AG10803 (cell line): ENCODE data around the gene HOXB3.

Source experiments
- DNase-seq: peaks from one replicate; pipeline ENCODE4 v3.0.0; 2010; ENCODE audit warnings: low read depth
- H3K4me3 ChIP-seq: 2 replicates; pipeline ENCODE4 v1.5.1; 2011; ENCODE audit warnings: mild to moderate bottlenecking, low read length, control low read depth
- TF ChIP-seq, protein P1 (sequence below): conservative IDR thresholded peaks from 2 replicates; pipeline ENCODE4 v1.5.1; 2011; ENCODE audit warnings: mild to moderate bottlenecking, low read length, control low read depth, inconsistent platforms

The HOXB3 gene

DNA sequence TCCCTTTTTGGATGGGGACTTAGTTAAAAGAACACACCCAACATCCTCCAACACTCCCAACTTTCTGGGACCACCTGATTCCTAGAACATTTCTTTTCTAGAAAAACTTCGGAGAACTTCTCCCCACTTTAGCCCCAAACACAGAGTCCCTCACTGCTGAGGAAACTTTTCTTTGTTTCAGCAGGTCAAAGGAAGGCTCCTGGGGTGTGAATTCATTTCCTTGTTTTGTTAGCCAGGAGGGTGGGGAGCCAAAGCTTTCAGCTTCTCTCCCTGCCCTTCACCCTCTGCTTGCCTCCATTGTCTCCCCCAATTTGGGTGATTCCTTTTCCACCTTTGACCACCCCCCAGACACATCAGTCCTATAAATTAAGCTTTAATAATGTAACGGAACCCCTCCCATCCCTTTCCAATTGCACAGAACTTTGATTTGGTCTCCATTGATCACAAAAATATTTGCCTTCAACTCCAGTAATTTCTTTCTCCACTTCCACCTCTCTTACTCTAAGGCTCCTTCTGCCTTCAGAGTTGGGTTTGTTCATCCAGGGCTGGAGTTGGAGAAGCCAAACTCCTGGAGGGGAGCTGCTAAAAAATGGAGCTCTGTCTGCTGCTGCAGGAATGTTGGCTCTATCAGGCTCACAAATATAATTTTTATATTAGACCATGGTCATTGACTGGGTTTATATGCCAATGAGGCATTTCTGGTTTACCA is 22.2 kb downstream of the HOXB3 start:
- no peak for DNase-seq
- peak overlapping the region; percentile 59; the same call in 1 of the 2 replicates for H3K4me3 ChIP-seq
- TF ChIP-seq, protein P1, sequence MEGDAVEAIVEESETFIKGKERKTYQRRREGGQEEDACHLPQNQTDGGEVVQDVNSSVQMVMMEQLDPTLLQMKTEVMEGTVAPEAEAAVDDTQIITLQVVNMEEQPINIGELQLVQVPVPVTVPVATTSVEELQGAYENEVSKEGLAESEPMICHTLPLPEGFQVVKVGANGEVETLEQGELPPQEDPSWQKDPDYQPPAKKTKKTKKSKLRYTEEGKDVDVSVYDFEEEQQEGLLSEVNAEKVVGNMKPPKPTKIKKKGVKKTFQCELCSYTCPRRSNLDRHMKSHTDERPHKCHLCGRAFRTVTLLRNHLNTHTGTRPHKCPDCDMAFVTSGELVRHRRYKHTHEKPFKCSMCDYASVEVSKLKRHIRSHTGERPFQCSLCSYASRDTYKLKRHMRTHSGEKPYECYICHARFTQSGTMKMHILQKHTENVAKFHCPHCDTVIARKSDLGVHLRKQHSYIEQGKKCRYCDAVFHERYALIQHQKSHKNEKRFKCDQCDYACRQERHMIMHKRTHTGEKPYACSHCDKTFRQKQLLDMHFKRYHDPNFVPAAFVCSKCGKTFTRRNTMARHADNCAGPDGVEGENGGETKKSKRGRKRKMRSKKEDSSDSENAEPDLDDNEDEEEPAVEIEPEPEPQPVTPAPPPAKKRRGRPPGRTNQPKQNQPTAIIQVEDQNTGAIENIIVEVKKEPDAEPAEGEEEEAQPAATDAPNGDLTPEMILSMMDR = no peak

GRCh38 chr17:48567209-48567608 is 22.8 kb downstream of the HOXB3 start:
- H3K4me3 ChIP-seq = no peak overlapping the region
- DNase-seq = no peak

GRCh38 chr17:48566717-48567116 is 23.3 kb downstream of the HOXB3 start:
- H3K4me3 ChIP-seq = no peak overlapping the region
- no peak for DNase-seq
- TF ChIP-seq, protein P1 = no peak

More at GRCh38 chr17:48567209-48567608, 22.8 kb downstream of the HOXB3 start:
- TF ChIP-seq, protein P1 = no peak

DNA sequence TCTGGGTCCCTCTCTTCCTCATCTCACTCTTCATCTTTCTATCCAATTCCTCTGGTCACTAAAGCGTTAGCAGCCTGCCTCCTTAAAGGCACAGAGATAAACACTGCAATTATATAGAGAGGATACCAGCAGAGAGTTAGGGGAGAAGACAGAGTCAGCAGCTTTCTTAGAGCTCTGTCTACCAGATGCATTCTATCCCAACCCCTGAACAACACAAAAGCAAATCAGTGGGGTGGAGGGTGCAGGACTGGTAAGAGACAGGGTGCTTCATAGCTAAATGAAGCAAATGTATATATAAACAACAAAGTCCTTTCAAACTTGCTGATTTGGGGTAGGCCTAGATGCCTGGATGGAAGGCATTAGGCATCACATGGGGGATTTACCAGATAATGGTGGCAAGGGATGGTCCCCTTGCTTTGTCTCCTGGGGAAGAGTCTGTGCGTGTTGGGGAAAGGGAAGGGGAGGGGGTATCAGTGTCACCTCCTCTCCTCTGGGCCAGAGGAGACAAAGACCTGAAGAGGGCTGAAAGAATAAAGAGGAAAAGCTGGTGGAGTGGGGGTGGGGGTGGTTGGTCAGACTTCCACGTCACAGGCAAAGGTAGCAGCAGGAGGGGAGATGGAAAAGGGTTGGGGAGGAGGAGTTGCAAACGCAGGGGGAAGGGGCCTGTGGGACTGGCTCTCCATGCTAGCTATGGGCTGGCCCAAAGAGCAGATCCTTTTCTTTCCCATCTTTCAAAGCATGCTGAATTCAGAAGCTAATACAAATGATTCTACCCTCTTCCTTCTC is 23.9 kb downstream of the HOXB3 start:
- no peak for DNase-seq
- TF ChIP-seq, protein P1 = no peak
- H3K4me3 ChIP-seq = no peak overlapping the region; the same call in 1 of the 2 replicates

DNA sequence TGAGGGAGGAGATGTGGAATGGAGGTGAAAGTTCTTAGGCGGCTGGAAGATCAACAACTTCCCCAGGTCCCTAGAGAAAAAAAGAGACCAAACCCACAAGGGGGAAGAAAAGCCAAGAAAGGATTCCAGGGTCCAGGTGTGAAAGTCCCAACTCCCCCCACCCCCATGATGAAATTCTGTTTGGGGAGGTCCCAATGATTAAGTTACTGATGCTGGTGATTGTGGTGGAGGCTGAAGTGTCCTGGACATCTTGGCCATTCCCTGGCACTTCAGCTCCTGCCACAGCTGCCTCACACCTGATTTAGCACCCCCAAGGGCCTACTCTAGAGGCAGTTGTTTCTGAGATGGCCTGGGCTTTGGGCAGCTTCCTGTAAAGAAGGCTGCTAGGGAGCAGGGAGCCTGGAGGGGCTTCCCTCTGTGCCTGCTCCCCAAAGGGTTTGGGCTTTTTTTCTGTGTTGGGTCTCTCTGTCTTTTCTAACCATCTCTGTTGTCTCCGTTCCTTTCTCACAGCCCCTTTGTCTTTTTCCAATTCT is 25.0 kb downstream of the HOXB3 start:
- peak overlapping the region; percentile 60 for H3K4me3 ChIP-seq
- DNase-seq = no peak
- TF ChIP-seq, protein P1 = no peak

DNA sequence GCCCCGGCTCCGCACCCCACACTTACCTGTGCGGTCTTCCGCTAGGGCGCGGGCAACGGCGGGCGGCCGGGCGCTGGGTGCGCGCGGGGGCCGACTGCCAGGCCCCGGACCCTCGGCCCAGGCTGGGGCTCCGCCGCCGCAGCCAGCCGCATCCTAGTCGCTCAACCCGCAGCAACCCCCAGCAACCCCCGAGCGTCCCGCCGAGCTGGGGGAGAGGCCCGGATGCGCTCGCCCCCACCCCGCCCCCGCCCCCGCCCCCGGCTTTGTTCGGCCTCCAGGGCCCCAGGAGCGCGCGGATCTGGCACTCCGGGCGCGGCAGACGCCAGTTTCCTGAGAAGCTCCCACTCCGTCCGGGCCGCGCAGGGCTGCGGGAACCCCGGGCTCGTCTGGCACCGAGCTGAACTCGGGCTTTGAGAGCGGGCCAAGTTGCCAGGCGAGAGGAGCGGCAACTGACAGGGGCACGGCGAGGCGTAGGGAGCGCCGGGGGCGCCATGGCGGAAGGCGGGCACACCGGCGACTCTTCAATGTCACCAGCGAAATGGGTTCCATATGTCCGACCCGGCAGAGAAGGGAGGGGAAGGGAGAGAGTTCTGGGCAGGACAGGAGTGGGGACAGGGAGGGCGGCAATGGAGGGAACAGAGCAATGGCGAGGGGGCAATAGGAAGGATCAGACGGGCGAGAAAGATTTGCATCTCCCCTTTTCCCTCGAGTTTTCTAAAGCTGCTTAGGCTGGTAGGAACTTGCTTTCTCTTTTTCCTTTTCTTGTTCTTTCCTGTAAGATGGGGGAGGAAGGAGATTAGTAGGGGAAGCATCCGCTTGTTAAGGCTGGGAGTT is 25.6 kb downstream of the HOXB3 start:
- TF ChIP-seq, protein P1 = no peak
- peak overlapping the region; percentile 60 for H3K4me3 ChIP-seq
- DNase-seq = no peak
